Cardiac muscle cell (in vitro differentiated cells and primary cell): ENCODE results near the gene HAO2. TPM values are rescaled to one million over a fixed set of nuclear protein-coding genes. Genes with fewer than 3 reads are reported as not detected.
A peak's percentile ranks its signal among the peaks of the same experiment; 100 is the strongest.

Experiments used
- DNase-seq, 2 donors: peaks; one replicate each; pipeline versions ENCODE4 v3.0.0 to v3.0.0-alpha.2; 2010 to 2017; ENCODE audit warnings: low read depth in 1 of 2, low spot score in 1 of 2
- H3K27ac ChIP-seq: fragments of 200-600 bp; sonication (generic); 2 replicates; pipeline ENCODE4 v1.5.1; 2016
- H3K27me3 ChIP-seq: fragments of 200-600 bp; sonication (generic); 2 replicates; pipeline ENCODE4 v1.6.0; 2016; ENCODE audit warnings: control low read depth
- H3K36me3 ChIP-seq: fragments of 200-600 bp; sonication (generic); 2 replicates; pipeline ENCODE4 v1.5.1; 2016; ENCODE audit warnings: control low read depth
- H3K4me1 ChIP-seq: fragments of 200-600 bp; sonication (generic); 2 replicates; pipeline ENCODE4 v1.8.1; 2017; ENCODE audit warnings: low read depth, mild to moderate bottlenecking, mixed run types
- H3K4me3 ChIP-seq: fragments of 200-600 bp; sonication (generic); 2 replicates; pipeline ENCODE4 v1.5.1; 2016; ENCODE audit warnings: mild to moderate bottlenecking
- H3K9me3 ChIP-seq: fragments of 200-600 bp; sonication (generic); 2 replicates; pipeline ENCODE4 v1.5.1; 2017; ENCODE audit warnings: low read depth, mild to moderate bottlenecking, control low read depth
- CTCF ChIP-seq: IDR thresholded peaks from 2 replicates; pipeline ENCODE4 v1.5.1; 2012; ENCODE audit warnings: low read depth, mild to moderate bottlenecking, low read length
- polyA plus RNA-seq: library from polyadenylated mRNA; unstranded; fragments of >200 nt; fragmentation: Nextera tagmentation; extraction: Ambion mirVana; gene quantifications from 2 replicates; pipeline ENCODE4 v1.2.1, GENCODE V29; 2016
- total RNA-seq: library from RNA; depleted of rRNA; stranded (reverse); fragments of >200 nt; gene quantifications from 2 replicates; pipeline ENCODE4 v1.2.3, GENCODE V29; 2016

HAO2 gene
- total and polyA plus RNA-seq, 2 experiments from 2014 or later, result not detected

GRCh38 chr1:119438761-119439160 lies 70.2 kb downstream of the HAO2 start:
- TF ChIP-seq CTCF, result no peak
- Histone ChIP-seq H3K9me3 (no peaks in the 10 kb centered on the region), H3K4me1 (no peaks in the 10 kb centered on the region), H3K36me3 (no peaks in the 10 kb centered on the region), H3K27me3 (no peaks in the 10 kb centered on the region), H3K4me3 (no peak overlapping the region), H3K27ac (no peak overlapping the region)
- DNase-seq, result no peak

- Histone ChIP-seq H3K9me3 (no peaks in the 10 kb centered on the region), H3K27me3 (no peaks in the 10 kb centered on the region), H3K36me3 (no peaks in the 10 kb centered on the region), H3K27ac (no peak overlapping the region), H3K4me1 (no peaks in the 10 kb centered on the region), H3K4me3 (no peak overlapping the region)
- peak in 1 of 2 donors; percentile 12 for DNase-seq
- no peak for TF ChIP-seq CTCF
Measured at GRCh38 chr1:119440721-119441307, 72.2 kb downstream of the HAO2 start.

- DNase-seq, result no peak
- Histone ChIP-seq H3K27me3 (no peaks in the 10 kb centered on the region), H3K4me1 (no peaks in the 10 kb centered on the region), H3K36me3 (no peaks in the 10 kb centered on the region), H3K9me3 (no peaks in the 10 kb centered on the region), H3K4me3 (no peak overlapping the region), H3K27ac (no peak overlapping the region)
- no peak for TF ChIP-seq CTCF
Measured at GRCh38 chr1:119442756-119443155, 74.2 kb downstream of the HAO2 start.

Other genes starting within 250 kb of the HAO2 start
- 9.9 and 13.1 TPM in 2 replicates for gene WARS2, start 228.1 kb upstream of the HAO2 start, total RNA-seq
- 10.9 and 11.4 TPM in 2 replicates for gene WARS2, start 228.1 kb upstream of the HAO2 start, polyA plus RNA-seq
- gene HSD3B2, start 46.4 kb downstream of the HAO2 start, total RNA-seq, result 0.07 and 0.42 TPM in 2 replicates
- gene HSD3B2, start 46.4 kb downstream of the HAO2 start, polyA plus RNA-seq, result not detected in 2 replicates
- gene HSD3B1, start 138.4 kb downstream of the HAO2 start, total RNA-seq, result 0.27 TPM in 1 of 2 replicates, not detected in the other
- 0.07 TPM in 1 of 2 replicates, not detected in the other for gene HSD3B1, start 138.4 kb downstream of the HAO2 start, polyA plus RNA-seq